ENCODE data around the gene RTL9.
"Not testable (repeated sequence)": the region's sequence is repeated elsewhere in the genome, so short reads cannot be mapped to it uniquely, and the experiment has no call there.

Gene RTL9

GRCh38 chrX:110384490-110384889, 25.8 kb downstream of the RTL9 start:
- FAIRE-seq (no peak), DNase-seq (ENCODE audit: insufficient read length, low spot score) (no peak)
- no peak for TF ChIP-seq POLR2A (IDR thresholded peaks at IDR 0.05; ENCODE audit: low read depth, low read length)

GRCh38 chrX:110389570-110389969, 30.9 kb downstream of the RTL9 start:
- TF ChIP-seq POLR2A (IDR thresholded peaks at IDR 0.05; ENCODE audit: low read depth, low read length): no peak
- no peak for FAIRE-seq
- DNase-seq (ENCODE audit: insufficient read length, low spot score): no peak

- no peak for TF ChIP-seq POLR2A (IDR thresholded peaks at IDR 0.05; ENCODE audit: low read depth, low read length)
- no peak for DNase-seq (ENCODE audit: insufficient read length, low spot score)
- no peak for FAIRE-seq
These were observed 32.4 kb downstream of the RTL9 start for GRCh38 chrX:110391086-110391485.

- FAIRE-seq: peak; percentile 91
- TF ChIP-seq POLR2A (IDR thresholded peaks at IDR 0.05; ENCODE audit: low read depth, low read length): no peak
- DNase-seq (ENCODE audit: insufficient read length, low spot score): peak; percentile 39
These were observed 36.0 kb downstream of the RTL9 start for GRCh38 chrX:110394651-110395050.

- DNase-seq (ENCODE audit: insufficient read length, low spot score): no peak
These were observed 37.2 kb downstream of the RTL9 start for GRCh38 chrX:110395877-110396276.

GRCh38 chrX:110396735-110397134, 38.1 kb downstream of the RTL9 start:
- no peak for TF ChIP-seq POLR2A (IDR thresholded peaks at IDR 0.05; ENCODE audit: low read depth, low read length)
- FAIRE-seq (no peak), DNase-seq (ENCODE audit: insufficient read length, low spot score) (no peak)

More at GRCh38 chrX:110395877-110396276, 37.2 kb downstream of the RTL9 start:
- TF ChIP-seq POLR2A (IDR thresholded peaks at IDR 0.05; ENCODE audit: low read depth, low read length): no peak
- no peak for FAIRE-seq

GRCh38 chrX:110397339-110397738, 38.7 kb downstream of the RTL9 start:
- FAIRE-seq (no peak), DNase-seq (ENCODE audit: insufficient read length, low spot score) (no peak)
- no peak for TF ChIP-seq POLR2A (IDR thresholded peaks at IDR 0.05; ENCODE audit: low read depth, low read length)

- no peak for TF ChIP-seq POLR2A (IDR thresholded peaks at IDR 0.05; ENCODE audit: low read depth, low read length)
- no peak for FAIRE-seq
- DNase-seq (ENCODE audit: insufficient read length, low spot score): no peak
These were observed 39.3 kb downstream of the RTL9 start for GRCh38 chrX:110397904-110398303.

- FAIRE-seq (no peak), DNase-seq (ENCODE audit: insufficient read length, low spot score) (no peak)
- TF ChIP-seq POLR2A (IDR thresholded peaks at IDR 0.05; ENCODE audit: low read depth, low read length): no peak
These were observed 40.8 kb downstream of the RTL9 start for GRCh38 chrX:110399497-110399896.

GRCh38 chrX:110399966-110400365, 41.3 kb downstream of the RTL9 start:
- no peak for FAIRE-seq
- no peak for DNase-seq (ENCODE audit: insufficient read length, low spot score)
- TF ChIP-seq POLR2A (IDR thresholded peaks at IDR 0.05; ENCODE audit: low read depth, low read length): no peak

GRCh38 chrX:110401135-110401534, 42.5 kb downstream of the RTL9 start:
- TF ChIP-seq POLR2A (IDR thresholded peaks at IDR 0.05; ENCODE audit: low read depth, low read length): no peak
- DNase-seq (ENCODE audit: insufficient read length, low spot score) (no peak), FAIRE-seq (no peak)

GRCh38 chrX:110402091-110402849, 43.6 kb downstream of the RTL9 start:
- no peak for DNase-seq (ENCODE audit: insufficient read length, low spot score)
- TF ChIP-seq POLR2A (IDR thresholded peaks at IDR 0.05; ENCODE audit: low read depth, low read length): no peak
- peak; percentile 86 for FAIRE-seq

- FAIRE-seq (no peak), DNase-seq (ENCODE audit: insufficient read length, low spot score) (no peak)
- no peak for TF ChIP-seq POLR2A (IDR thresholded peaks at IDR 0.05; ENCODE audit: low read depth, low read length)
These were observed 44.2 kb downstream of the RTL9 start for GRCh38 chrX:110402850-110403221.

GRCh38 chrX:110403441-110404238, 45.0 kb downstream of the RTL9 start:
- no peak for TF ChIP-seq POLR2A (IDR thresholded peaks at IDR 0.05; ENCODE audit: low read depth, low read length)
- DNase-seq (ENCODE audit: insufficient read length, low spot score) (no peak), FAIRE-seq (no peak)

GRCh38 chrX:110404376-110404775, 45.7 kb downstream of the RTL9 start:
- DNase-seq (ENCODE audit: insufficient read length, low spot score): no peak
- FAIRE-seq: no peak

GRCh38 chrX:110406250-110406649, 47.6 kb downstream of the RTL9 start:
- FAIRE-seq; DNase-seq (ENCODE audit: insufficient read length, low spot score): not testable (repeated sequence)

More at GRCh38 chrX:110404376-110404775, 45.7 kb downstream of the RTL9 start:
- no peak for TF ChIP-seq POLR2A (IDR thresholded peaks at IDR 0.05; ENCODE audit: low read depth, low read length)

Measured in H54 (cell line).